Measurements from ENCODE around the gene HGD.
"Not testable (repeated sequence)": the region's sequence is repeated elsewhere in the genome, so short reads cannot be mapped to it uniquely, and the experiment has no call there.

The HGD gene

DNA sequence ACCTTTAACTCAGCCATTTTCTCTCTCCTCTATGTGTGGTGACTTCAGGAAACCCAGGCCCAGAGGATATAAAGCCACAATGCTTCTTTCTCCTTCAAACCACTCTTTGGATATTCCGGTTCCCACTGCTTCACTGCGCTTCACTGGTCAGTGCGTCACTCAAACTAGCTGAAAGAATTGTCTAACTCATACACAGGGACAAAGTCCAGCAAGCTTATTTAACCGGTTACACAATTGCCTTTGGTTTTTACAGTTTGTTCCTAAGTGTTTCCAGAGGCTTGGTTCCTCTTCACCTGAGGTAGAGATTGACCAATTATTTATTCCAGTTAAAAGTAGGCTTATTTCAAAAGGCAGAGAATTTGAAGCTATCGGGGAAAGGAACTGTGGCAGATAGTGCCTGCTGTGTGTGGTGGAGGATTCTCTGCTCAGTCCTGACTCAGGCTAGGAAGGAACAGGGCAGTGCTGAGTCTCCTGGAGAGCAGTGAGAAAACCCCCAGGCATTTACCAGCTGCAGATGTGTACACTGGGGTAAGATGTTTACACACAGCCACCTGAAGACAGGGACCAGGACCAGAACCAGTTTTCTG is at the start of gene HGD:
Gene HGD, minus strand, starts transcription at position 145 of the 587 bp plus-strand sequence. Its CDS starts 128 bp downstream, at position 17.
- in situ Hi-C loops (cut with HindIII; ENCODE audit: low sequenced_read_pairs): no loop called here

DNA sequence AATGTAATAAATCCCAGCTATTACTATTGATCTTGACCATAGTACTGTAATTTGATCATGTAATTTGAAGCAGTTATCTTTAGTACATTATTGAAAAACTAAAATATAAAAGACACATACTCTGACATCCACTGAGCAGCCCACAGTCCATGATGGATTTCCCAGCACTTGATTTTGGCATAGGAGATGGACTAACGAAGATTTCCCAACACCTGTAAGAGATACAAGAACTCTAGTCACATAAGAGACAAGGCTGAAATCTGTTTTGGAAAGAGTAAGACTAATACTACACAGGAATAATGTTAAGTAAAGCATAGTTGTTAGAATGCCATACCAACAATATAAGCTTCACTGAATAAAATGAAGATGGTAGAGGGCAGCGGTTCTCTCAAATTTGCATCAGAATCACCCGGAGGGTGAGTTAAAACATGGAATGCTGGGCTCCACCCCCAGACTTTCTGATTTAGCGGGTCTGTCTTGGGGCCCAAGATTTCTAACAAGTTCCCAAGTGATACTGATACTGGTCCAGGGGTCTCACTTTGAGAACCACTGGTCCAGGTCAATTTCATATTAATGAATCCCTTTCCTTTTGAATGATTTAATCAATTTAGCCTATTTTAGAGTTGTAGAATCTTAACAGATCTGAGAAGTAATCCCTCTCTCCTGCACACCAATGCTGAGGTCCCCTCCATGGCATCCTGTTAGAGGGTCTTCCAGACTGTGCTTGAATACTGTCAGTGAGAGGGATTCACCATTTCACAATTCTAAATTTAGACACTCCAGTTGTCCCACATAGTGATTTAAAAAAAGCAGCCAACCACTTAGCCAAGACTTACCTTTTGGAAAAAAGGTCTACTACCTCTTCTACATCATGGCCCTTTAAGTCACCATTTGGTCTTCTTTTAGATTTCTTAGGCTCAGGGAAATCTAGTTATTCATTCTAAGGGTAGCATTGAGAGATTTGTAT is 48.8 kb upstream of the HGD start:
- in situ Hi-C loops (cut with HindIII; ENCODE audit: low sequenced_read_pairs): no loop called here

- in situ Hi-C loops (cut with HindIII; ENCODE audit: low sequenced_read_pairs): no loop called here
Measured at GRCh38 chr3:120726791-120727190, 44.8 kb upstream of the HGD start.

- in situ Hi-C loops (cut with HindIII; ENCODE audit: low sequenced_read_pairs): not testable (repeated sequence)
Measured at GRCh38 chr3:120719167-120719834, 37.3 kb upstream of the HGD start.

DNA sequence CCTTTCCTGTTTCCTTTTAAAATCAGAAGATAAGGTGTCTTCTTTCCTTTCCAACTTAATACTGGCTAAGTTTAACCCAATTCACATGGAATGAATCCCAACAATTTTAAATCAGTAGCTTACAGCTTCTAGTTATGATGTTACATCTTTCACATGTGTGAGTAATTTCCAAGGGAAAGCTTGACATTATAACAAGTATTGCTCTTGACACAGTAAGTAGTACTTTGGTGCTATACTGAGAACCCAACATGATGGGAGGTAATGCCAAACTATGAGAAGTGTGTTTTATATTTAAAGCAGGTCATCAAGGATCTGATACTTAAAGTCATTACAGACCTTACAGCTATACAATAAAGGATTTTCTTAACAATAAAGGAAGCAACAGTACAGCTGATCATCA is 31.2 kb upstream of the HGD start:
- in situ Hi-C loops (cut with HindIII; ENCODE audit: low sequenced_read_pairs): no loop called here

- in situ Hi-C loops (cut with HindIII; ENCODE audit: low sequenced_read_pairs): no loop called here
Measured at GRCh38 chr3:120710369-120710768, 28.3 kb upstream of the HGD start.

GRCh38 chr3:120708408-120708807 is 26.4 kb upstream of the HGD start:
- in situ Hi-C loops (cut with HindIII; ENCODE audit: low sequenced_read_pairs): no loop called here

DNA sequence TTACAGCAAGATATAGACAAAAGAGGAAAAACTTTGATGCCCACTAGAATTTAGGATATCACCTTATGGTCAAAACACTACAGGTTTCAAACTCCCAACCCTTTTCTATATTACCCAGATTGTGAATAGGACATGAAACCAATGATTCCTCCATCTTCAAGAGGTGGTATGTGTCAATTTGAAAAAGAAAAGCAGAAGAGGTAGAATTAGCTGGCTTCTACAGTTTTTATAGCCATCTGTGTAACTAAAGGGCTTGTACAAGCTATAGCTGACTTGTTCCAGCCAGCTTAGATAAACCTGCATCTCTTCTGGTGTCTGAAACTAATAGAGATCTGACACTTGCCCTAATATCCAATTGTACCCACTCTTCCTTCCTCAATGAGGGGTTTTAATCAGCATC is 24.9 kb upstream of the HGD start:
- in situ Hi-C loops (cut with HindIII; ENCODE audit: low sequenced_read_pairs): no loop called here

DNA sequence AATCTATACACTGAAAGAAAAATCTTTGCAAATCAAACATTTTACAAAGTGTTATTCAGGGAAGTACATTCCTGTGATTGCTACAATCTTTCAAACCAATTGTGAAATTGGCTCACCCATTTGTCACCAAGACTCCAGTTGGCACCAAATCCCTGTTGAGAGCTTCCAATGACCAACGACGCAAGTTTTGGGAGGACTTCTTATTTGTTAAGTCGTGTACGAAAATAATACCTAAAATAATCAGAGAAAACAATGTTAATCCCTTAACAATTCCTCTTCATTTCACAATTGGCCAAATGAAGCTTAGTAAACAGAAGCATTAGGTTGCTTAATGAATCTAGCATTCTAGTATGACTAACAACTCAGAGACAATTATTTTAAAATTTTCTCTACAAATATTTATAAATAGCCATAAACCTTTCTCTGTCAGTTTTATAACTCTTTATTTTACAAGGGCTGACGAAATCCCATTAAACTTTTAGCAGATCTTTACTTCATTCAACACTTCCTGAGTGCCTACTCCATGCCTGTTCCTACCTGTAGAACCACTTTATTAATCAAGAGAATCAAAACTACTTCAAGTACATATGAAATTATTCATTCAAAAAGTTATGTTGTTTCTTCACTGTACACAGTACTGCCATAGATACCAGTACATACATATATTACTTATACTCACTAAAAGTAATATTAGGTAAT is 24.0 kb upstream of the HGD start:
- in situ Hi-C loops (cut with HindIII; ENCODE audit: low sequenced_read_pairs): no loop called here

DNA sequence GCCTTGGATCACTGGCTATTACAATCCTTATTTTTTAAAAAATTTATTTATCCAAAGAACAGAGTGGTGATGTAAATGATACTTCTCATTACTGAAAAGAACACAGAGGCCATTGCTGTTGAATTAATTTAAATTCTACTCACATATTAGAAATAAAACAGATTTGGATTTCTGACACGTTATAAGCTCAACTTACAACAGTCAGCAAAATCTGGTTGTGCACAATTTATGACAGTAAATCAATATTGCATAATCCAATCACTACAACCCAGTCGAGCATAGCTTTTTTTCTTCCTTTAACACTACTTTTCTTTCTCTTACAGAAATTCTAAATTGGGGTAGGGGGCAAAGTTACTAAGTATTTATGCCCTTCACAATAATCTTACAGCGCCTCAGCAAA is 17.3 kb upstream of the HGD start:
- in situ Hi-C loops (cut with HindIII; ENCODE audit: low sequenced_read_pairs): no loop called here

GRCh38 chr3:120693439-120694171 is 11.6 kb upstream of the HGD start:
- in situ Hi-C loops (cut with HindIII; ENCODE audit: low sequenced_read_pairs): no loop called here

- in situ Hi-C loops (cut with HindIII; ENCODE audit: low sequenced_read_pairs): no loop called here
Measured at GRCh38 chr3:120689395-120689794, 7.4 kb upstream of the HGD start.

GRCh38 chr3:120688121-120688520 is 6.1 kb upstream of the HGD start:
- in situ Hi-C loops (cut with HindIII; ENCODE audit: low sequenced_read_pairs): no loop called here

DNA sequence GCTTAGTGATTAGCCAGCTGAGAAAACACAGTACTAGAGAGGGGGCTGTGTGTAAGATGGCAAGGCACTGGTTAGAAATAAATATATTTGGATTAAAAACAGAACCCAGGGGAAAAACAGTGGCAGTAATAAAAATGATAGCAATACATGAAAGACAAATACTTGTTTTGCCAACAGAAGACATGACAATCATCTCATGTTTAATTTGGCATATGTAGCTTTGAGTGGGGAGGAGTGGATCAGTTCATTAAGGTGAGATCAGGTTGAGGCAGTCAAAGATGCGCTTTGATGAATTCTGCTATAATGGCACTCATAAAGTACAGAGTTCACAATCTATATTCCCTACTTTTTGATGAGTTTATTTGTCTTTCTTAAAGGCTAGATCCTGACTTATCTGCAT is 3.4 kb upstream of the HGD start:
- in situ Hi-C loops (cut with HindIII; ENCODE audit: low sequenced_read_pairs): no loop called here

- in situ Hi-C loops (cut with HindIII; ENCODE audit: low sequenced_read_pairs): no loop called here
Measured at GRCh38 chr3:120684896-120685295, 2.9 kb upstream of the HGD start.

DNA sequence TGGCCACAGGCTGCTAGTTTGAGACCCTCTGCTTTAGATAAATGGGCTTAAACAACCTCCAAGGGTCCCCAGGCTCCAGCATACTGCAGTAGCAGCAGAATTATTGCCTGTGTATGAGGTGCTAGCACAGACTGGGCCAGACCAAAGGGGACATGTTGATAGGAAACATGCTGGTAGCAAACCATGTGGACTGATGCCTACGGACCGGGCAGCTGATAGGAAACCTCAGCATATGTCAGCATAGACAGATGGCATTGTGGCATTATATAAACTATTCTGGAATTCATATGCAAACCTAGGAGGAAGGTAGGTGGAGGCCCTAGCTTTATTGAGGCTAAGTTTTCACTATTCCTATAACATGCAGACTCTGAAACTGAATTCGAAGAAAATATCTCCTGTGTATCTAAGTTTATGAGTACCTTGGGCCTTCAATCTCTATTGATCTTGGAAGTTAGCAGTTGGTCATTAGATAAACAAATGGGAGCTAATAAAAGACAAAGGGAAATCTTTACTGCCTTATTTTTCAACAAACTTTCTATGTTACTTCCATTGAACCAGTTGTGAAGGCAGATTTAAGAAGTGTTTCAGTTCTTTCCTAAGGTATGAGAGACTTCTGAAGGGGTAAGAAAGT is 1.7 kb upstream of the HGD start:
- in situ Hi-C loops (cut with HindIII; ENCODE audit: low sequenced_read_pairs): no loop called here

DNA sequence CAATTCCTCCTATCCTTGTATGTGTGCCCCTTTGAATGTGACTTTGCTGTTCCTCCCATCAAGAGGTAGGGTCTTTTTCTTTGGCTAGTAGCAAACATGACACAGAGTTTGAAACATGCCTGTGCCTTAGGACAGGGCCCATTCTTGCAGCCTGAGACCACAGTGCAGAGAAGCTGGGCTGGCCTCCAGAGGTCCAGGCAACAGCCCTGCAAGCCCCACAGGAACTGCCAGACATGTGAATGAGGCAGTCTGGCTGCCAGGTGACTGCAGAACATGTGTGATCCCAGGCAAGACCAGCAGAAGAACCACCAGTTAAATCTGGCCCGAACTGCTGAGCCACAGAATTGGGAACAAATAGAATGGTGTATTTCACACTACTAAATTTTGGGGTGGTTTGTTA is 1.2 kb upstream of the HGD start:
- in situ Hi-C loops (cut with HindIII; ENCODE audit: low sequenced_read_pairs): no loop called here

DNA sequence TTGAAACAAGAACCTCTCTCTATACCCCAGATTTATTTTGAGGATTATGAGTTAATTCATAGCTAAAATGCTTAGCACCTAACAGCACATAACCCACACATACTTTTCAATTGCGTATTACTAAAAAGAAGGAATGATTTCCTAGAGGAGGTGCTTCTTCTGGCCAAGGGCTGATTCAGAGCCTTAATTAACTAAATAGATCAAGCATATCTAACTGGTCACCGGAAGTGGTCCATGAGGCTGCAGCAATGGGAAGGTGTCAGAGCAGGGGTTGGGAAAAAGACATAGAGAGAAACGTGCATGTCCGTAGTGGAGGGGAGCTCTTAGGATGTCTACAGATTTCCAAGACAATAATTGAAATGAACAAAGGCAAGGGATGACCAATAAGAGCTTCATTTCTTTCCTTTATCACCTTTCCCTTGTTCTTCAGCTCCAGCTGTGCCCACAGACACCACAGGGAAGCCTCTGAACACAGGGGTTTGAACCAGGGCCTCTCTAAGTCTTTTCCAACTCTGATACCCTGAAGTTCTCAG is 467 bp downstream of the HGD start:
- in situ Hi-C loops (cut with HindIII; ENCODE audit: low sequenced_read_pairs): no loop called here

- in situ Hi-C loops (cut with HindIII; ENCODE audit: low sequenced_read_pairs): no loop called here
Measured at GRCh38 chr3:120681018-120681417, 1.0 kb downstream of the HGD start.

Measured in DLD1 (cell line).